Liver (tissue), 9 donors: ENCODE measurements around the gene FGF14. TPM values are rescaled to one million over a fixed set of nuclear protein-coding genes. Genes with fewer than 3 reads are reported as not detected.
A peak's percentile ranks its signal among the peaks of the same experiment; 100 is the strongest.

Source experiments
- DNase-seq: peaks from one replicate; pipeline ENCODE4 v3.0.0-alpha.2; 2017; ENCODE audit warnings: low spot score
- H3K27ac ChIP-seq, 2 donors: one replicate each; pipeline ENCODE4 v1.7.0; 2013; ENCODE audit warnings: inconsistent platforms in 2 of 2, low read length in 2 of 2, control low read depth in 1 of 2, low read depth in 1 of 2, mild to moderate bottlenecking in 1 of 2
- H3K27me3 ChIP-seq, 4 donors: one replicate each; pipeline versions ENCODE4 v1.6.1 to v1.7.0; 2013; ENCODE audit warnings: low read length in 3 of 4, inconsistent platforms in 1 of 4, mild to moderate bottlenecking in 1 of 4, moderate library complexity in 1 of 4; ENCODE audit not compliant: control insufficient read depth in 4 of 4, insufficient read depth in 4 of 4
- H3K36me3 ChIP-seq, 4 donors: one replicate each; pipeline versions ENCODE4 v1.6.1 to v1.7.0; 2013; ENCODE audit warnings: low read length in 3 of 4, mild to moderate bottlenecking in 3 of 4, low read depth in 1 of 4, moderate library complexity in 1 of 4; ENCODE audit not compliant: control insufficient read depth in 4 of 4, insufficient read depth in 3 of 4
- H3K4me1 ChIP-seq, 4 donors: one replicate each; pipeline versions ENCODE4 v1.6.1 to v1.7.0; 2013; ENCODE audit warnings: low read length in 3 of 4, mild to moderate bottlenecking in 3 of 4, moderate library complexity in 1 of 4; ENCODE audit not compliant: control insufficient read depth in 4 of 4, insufficient read depth in 4 of 4
- H3K4me3 ChIP-seq, 3 donors: one replicate each; pipeline versions ENCODE4 v1.6.1 to v1.7.0; 2013; ENCODE audit warnings: low read length in 3 of 3, control low read depth in 1 of 3, low read depth in 1 of 3, mild to moderate bottlenecking in 1 of 3
- H3K9ac ChIP-seq, 2 donors: one replicate each; pipeline ENCODE4 v1.7.0; 2013; ENCODE audit warnings: low read length in 2 of 2, mild to moderate bottlenecking in 2 of 2, moderate library complexity in 2 of 2, control low read depth in 1 of 2, low read depth in 1 of 2
- H3K9me3 ChIP-seq, 4 donors: one replicate each; pipeline versions ENCODE4 v1.6.1 to v1.7.0; 2013; ENCODE audit warnings: low read length in 3 of 4; ENCODE audit not compliant: control insufficient read depth in 4 of 4
- EGR1 ChIP-seq, 2 donors: IDR thresholded peaks; 2 replicates each; pipeline ENCODE4 v1.6.1; 2016 to 2018; ENCODE audit warnings: antibody characterized with exemption in 2 of 2, low read depth in 2 of 2
- FOXA1 ChIP-seq: IDR thresholded peaks from 2 replicates; pipeline ENCODE4 v1.6.1; 2016; ENCODE audit warnings: antibody characterized with exemption
- FOXA2 ChIP-seq: IDR thresholded peaks from 2 replicates; pipeline ENCODE4 v1.6.1; 2016; ENCODE audit warnings: antibody characterized with exemption
- GABPA ChIP-seq, 2 donors: IDR thresholded peaks in 1 of 2; conservative IDR thresholded peaks in 1 of 2; 2 replicates each; pipeline ENCODE4 v1.6.1; 2016; ENCODE audit warnings: antibody characterized with exemption in 2 of 2, mild to moderate bottlenecking in 1 of 2, moderate library complexity in 1 of 2
- HNF4A ChIP-seq, 2 donors: conservative IDR thresholded peaks; 2 replicates each; pipeline ENCODE4 v1.6.1; 2016; ENCODE audit warnings: antibody characterized with exemption in 2 of 2, mild to moderate bottlenecking in 2 of 2
- HNF4G ChIP-seq: IDR thresholded peaks from 2 replicates; pipeline ENCODE4 v1.6.1; 2016; ENCODE audit warnings: antibody characterized with exemption
- NR2F2 ChIP-seq: IDR thresholded peaks from 2 replicates; pipeline ENCODE4 v1.6.1; 2016; ENCODE audit warnings: antibody characterized with exemption
- RAD21 ChIP-seq, 2 donors: IDR thresholded peaks; 2 replicates each; pipeline ENCODE4 v1.6.1; 2016; ENCODE audit warnings: antibody characterized with exemption in 2 of 2, mild to moderate bottlenecking in 2 of 2
- RXRA ChIP-seq, 2 donors: IDR thresholded peaks; 2 replicates each; pipeline ENCODE4 v1.6.1; 2017 to 2018; ENCODE audit warnings: antibody characterized with exemption in 2 of 2, mild to moderate bottlenecking in 1 of 2
- SP1 ChIP-seq: IDR thresholded peaks from 2 replicates; pipeline ENCODE4 v1.6.1; 2018; ENCODE audit warnings: antibody characterized with exemption, mild to moderate bottlenecking
- YY1 ChIP-seq: IDR thresholded peaks from 2 replicates; pipeline ENCODE4 v1.6.1; 2016; ENCODE audit warnings: antibody characterized with exemption, mild to moderate bottlenecking
- WGBS: extraction: QIAGEN DNeasy Blood & Tissue Kit; methylation state at CpG from one replicate; pipeline ENCODE4 v1.1.7; 2013; 5-methylcytosine and 5-hydroxymethylcytosine counted together
- polyA plus RNA-seq, 2 donors: library from polyadenylated mRNA; stranded (reverse) in 1 of 2; unstranded in 1 of 2; fragments of 200-250 nt in 1 of 2; fragments of >200 nt in 1 of 2; fragmentation: Nextera tagmentation in 1 of 2; extraction: Ambion mirVana in 1 of 2; gene quantifications; one replicate each; pipeline versions ENCODE4 v1.2.1 to v1.2.3, GENCODE V29; 2013 to 2015
- total RNA-seq, 2 donors: library from RNA; depleted of rRNA; stranded (reverse); fragments of >200 nt; gene quantifications; one replicate each; pipeline ENCODE4 v1.2.3, GENCODE V29; 2014
- TF ChIP-seq, protein P1 (sequence below): IDR thresholded peaks from 2 replicates; pipeline ENCODE4 v1.6.1; 2016; ENCODE audit warnings: antibody characterized with exemption
- TF ChIP-seq, protein P2 (sequence below): IDR thresholded peaks from 2 replicates; pipeline ENCODE4 v1.6.1; 2016; ENCODE audit warnings: antibody characterized with exemption
- TF ChIP-seq, protein P3 (sequence below): IDR thresholded peaks from 2 replicates; pipeline ENCODE4 v1.6.1; 2016; ENCODE audit warnings: antibody characterized with exemption, mild to moderate bottlenecking
- donor health status: healthy.
- donor health status: healthy.
- donor health status: healthy.
- donor health status: healthy.
- donor health status: healthy.

The FGF14 gene
- total and polyA plus RNA-seq, 4 donors = 0.05 to 3.3 (median 1.0) TPM

DNA sequence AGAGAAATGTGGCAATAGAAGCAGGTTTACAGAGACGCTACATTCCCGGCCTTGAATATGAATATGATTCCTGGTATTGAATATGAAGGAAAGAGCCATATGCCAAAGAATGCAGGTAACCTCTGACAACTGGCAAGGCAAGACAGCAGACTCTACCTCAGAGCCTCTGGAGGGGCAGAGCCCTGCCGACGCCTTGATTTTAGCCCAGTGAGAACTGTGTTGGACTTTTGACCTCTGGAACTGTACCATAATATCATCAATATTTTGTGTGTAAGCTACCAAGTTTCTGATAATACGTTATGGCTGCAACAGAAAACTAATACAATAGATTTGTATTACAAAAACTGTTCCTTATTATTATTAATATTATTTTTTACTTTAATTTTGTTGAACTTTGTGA lies 219.7 kb downstream of the FGF14 start:
- TF ChIP-seq YY1 = no peak
- no peak for TF ChIP-seq RAD21 (IDR thresholded peaks at IDR 0.05)
- no peak for TF ChIP-seq SP1
- TF ChIP-seq FOXA1 = no peak
- TF ChIP-seq HNF4G = no peak
- TF ChIP-seq, protein P1, sequence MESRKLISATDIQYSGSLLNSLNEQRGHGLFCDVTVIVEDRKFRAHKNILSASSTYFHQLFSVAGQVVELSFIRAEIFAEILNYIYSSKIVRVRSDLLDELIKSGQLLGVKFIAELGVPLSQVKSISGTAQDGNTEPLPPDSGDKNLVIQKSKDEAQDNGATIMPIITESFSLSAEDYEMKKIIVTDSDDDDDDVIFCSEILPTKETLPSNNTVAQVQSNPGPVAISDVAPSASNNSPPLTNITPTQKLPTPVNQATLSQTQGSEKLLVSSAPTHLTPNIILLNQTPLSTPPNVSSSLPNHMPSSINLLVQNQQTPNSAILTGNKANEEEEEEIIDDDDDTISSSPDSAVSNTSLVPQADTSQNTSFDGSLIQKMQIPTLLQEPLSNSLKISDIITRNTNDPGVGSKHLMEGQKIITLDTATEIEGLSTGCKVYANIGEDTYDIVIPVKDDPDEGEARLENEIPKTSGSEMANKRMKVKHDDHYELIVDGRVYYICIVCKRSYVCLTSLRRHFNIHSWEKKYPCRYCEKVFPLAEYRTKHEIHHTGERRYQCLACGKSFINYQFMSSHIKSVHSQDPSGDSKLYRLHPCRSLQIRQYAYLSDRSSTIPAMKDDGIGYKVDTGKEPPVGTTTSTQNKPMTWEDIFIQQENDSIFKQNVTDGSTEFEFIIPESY = no peak
- TF ChIP-seq, protein P2, sequence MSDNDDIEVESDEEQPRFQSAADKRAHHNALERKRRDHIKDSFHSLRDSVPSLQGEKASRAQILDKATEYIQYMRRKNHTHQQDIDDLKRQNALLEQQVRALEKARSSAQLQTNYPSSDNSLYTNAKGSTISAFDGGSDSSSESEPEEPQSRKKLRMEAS = no peak
- TF ChIP-seq HNF4A (conservative IDR thresholded peaks at IDR 0.05) = peak; percentile 13 to 62

DNA sequence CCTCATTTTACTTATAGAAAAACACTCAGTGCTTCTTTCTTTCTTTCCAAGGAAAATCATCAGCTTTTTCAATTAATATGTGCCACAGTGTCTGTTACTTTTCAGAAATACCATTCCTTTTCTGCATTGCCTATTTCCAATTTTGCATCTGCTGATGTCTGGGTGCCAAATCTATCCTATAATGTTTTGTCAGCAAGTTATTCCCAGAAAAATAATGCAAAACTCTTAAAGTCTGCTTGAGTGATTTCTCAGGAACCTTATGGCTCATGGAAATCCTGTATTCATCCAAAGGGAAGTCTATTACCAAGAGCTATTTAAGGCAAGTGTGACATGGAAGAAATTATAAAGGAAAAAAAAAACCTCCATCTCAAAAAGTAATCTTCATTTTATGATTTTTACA lies 224.4 kb downstream of the FGF14 start:
- Histone ChIP-seq H3K4me3 (no peak overlapping the region), H3K9me3 (no peaks in the 10 kb centered on the region), H3K36me3 (no peaks in the 10 kb centered on the region), H3K4me1 (peaks cover under 1 to 5% (median 1%) of the 10 kb centered on the region in 4 donors), H3K9ac (no peak overlapping the region), H3K27me3 (no peaks in the 10 kb centered on the region), H3K27ac (no peak overlapping the region)
- TF ChIP-seq, protein P2 = no peak
- TF ChIP-seq GABPA (IDR thresholded peaks at IDR 0.05 in 1 of 2, conservative IDR thresholded peaks at IDR 0.05 in 1 of 2) (no peak), NR2F2 (no peak), RXRA (IDR thresholded peaks at IDR 0.05) (no peak), EGR1 (IDR thresholded peaks at IDR 0.05; ENCODE audit: low read depth in 2 of 2) (no peak), HNF4A (conservative IDR thresholded peaks at IDR 0.05) (no peak), RAD21 (IDR thresholded peaks at IDR 0.05) (no peak)
- TF ChIP-seq, protein P3, sequence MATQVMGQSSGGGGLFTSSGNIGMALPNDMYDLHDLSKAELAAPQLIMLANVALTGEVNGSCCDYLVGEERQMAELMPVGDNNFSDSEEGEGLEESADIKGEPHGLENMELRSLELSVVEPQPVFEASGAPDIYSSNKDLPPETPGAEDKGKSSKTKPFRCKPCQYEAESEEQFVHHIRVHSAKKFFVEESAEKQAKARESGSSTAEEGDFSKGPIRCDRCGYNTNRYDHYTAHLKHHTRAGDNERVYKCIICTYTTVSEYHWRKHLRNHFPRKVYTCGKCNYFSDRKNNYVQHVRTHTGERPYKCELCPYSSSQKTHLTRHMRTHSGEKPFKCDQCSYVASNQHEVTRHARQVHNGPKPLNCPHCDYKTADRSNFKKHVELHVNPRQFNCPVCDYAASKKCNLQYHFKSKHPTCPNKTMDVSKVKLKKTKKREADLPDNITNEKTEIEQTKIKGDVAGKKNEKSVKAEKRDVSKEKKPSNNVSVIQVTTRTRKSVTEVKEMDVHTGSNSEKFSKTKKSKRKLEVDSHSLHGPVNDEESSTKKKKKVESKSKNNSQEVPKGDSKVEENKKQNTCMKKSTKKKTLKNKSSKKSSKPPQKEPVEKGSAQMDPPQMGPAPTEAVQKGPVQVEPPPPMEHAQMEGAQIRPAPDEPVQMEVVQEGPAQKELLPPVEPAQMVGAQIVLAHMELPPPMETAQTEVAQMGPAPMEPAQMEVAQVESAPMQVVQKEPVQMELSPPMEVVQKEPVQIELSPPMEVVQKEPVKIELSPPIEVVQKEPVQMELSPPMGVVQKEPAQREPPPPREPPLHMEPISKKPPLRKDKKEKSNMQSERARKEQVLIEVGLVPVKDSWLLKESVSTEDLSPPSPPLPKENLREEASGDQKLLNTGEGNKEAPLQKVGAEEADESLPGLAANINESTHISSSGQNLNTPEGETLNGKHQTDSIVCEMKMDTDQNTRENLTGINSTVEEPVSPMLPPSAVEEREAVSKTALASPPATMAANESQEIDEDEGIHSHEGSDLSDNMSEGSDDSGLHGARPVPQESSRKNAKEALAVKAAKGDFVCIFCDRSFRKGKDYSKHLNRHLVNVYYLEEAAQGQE = no peak
- no peak for DNase-seq

More for the DNA sequence above, 219.7 kb downstream of the FGF14 start:
- Histone ChIP-seq H3K9me3 (no peaks in the 10 kb centered on the region), H3K27ac (no peak overlapping the region), H3K27me3 (no peaks in the 10 kb centered on the region), H3K4me1 (peaks cover 5 to 42% (median 35%) of the 10 kb centered on the region in 4 donors), H3K36me3 (no peaks in the 10 kb centered on the region), H3K9ac (no peak overlapping the region), H3K4me3 (no peak overlapping the region)
- no peak for DNase-seq
- WGBS = 49% methylated on average over 5 of the region's 5 CpGs

DNA sequence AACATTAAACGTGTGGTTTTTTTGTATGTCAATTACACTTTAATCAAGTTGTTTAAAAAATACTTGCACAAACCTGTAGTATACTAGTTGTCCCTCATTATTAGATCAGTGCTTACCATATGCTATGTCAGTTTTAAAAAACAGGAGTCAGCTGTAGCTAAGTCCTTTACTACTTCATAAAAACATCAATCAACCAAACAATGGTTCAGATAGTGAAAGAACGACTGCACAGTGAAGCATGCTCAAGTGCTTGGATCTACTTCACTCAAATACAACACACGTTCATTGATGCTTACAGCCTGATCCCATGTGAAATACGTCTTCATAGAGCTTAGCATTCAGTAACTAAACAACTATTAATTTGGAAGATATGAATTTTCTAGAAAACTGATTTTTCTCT lies 225.0 kb downstream of the FGF14 start:
- DNase-seq = no peak
- WGBS = 71% methylated on average over 4 of the region's 4 CpGs
- H3K27ac ChIP-seq = no peak overlapping the region
- H3K4me3 ChIP-seq = no peak overlapping the region
- no peaks in the 10 kb centered on the region for H3K9me3 ChIP-seq
- no peaks in the 10 kb centered on the region for H3K27me3 ChIP-seq
- no peaks in the 10 kb centered on the region for H3K36me3 ChIP-seq
- TF ChIP-seq HNF4A (conservative IDR thresholded peaks at IDR 0.05) (no peak), HNF4G (no peak), FOXA2 (no peak), YY1 (no peak)
- no peaks in the 10 kb centered on the region for H3K4me1 ChIP-seq
- no peak overlapping the region for H3K9ac ChIP-seq
